Ascending aorta (tissue), 2 donors: ENCODE data around the gene UQCRH. TPM values are rescaled to one million over a fixed set of nuclear protein-coding genes. Genes with fewer than 3 reads are reported as not detected.

Experiments used
- DNase-seq, 2 donors: peaks; one replicate each; pipeline ENCODE4 v3.0.0-alpha.2; 2019; ENCODE audit warnings: low spot score in 2 of 2
- H3K27ac ChIP-seq, 2 donors: fragments of 200-600 bp; sonication (generic); one replicate each; pipeline ENCODE4 v1.5.1; 2016 to 2017; ENCODE audit warnings: mild to moderate bottlenecking in 1 of 2
- H3K27me3 ChIP-seq: fragments of 200-600 bp; sonication (generic); one replicate; pipeline ENCODE4 v1.5.1; 2017
- H3K36me3 ChIP-seq, 2 donors: fragments of 200-600 bp; sonication (generic); one replicate each; pipeline ENCODE4 v1.5.1; 2016
- H3K4me1 ChIP-seq, 2 donors: fragments of 200-600 bp; sonication (generic); one replicate each; pipeline ENCODE4 v1.5.1; 2016 to 2017; ENCODE audit warnings: mild to moderate bottlenecking in 1 of 2
- H3K4me3 ChIP-seq, 2 donors: fragments of 200-600 bp; sonication (generic); one replicate each; pipeline ENCODE4 v1.5.1; 2016 to 2017; ENCODE audit warnings: mild to moderate bottlenecking in 1 of 2
- H3K9me3 ChIP-seq, 2 donors: fragments of 200-600 bp; sonication (generic); one replicate each; pipeline ENCODE4 v1.5.1; 2016
- CTCF ChIP-seq, 3 experiments: fragments of 200-600 bp in 2 of 3; fragments of 450-650 bp in 1 of 3; sonication (generic) in 2 of 3; IDR thresholded peaks; one replicate each; pipeline ENCODE4 v1.5.1; 2016 to 2019; ENCODE audit warnings: antibody characterized with exemption in 3 of 3, mild to moderate bottlenecking in 1 of 3, moderate library complexity in 1 of 3
- intact Hi-C: fragments of 100-400 bp; cut with DNase I; formaldehyde crosslinking; loops from one replicate; pipeline ENCODE4 v1.15.1; 2023
- total RNA-seq: library from RNA; depleted of rRNA; stranded (reverse); fragments of >200 nt; gene quantifications from one replicate; pipeline ENCODE4 v1.1.0, GENCODE V29; 2016

The UQCRH gene
- total RNA-seq, 1 donor from 2014 or later: 120 TPM

- H3K27me3 ChIP-seq: no peaks in the 10 kb centered on the region
- H3K36me3 ChIP-seq: peaks cover 39 to 56% of the 10 kb centered on the region in 2 donors
- H3K9me3 ChIP-seq: no peaks in the 10 kb centered on the region
- no peak overlapping the region for H3K27ac ChIP-seq
- intact Hi-C loops: no loop called here
- H3K4me3 ChIP-seq: no peak overlapping the region
- H3K4me1 ChIP-seq: no peaks in the 10 kb centered on the region
- no peak for TF ChIP-seq CTCF (IDR thresholded peaks at IDR 0.05)
- no peak for DNase-seq
Measured at GRCh38 chr1:46288485-46289133, 14.9 kb upstream of the UQCRH start.

- H3K36me3 ChIP-seq: peaks cover 43 to 55% of the 10 kb centered on the region in 2 donors
- H3K4me1 ChIP-seq: no peaks in the 10 kb centered on the region
- no peaks in the 10 kb centered on the region for H3K9me3 ChIP-seq
- intact Hi-C loops: no loop called here
- TF ChIP-seq CTCF (IDR thresholded peaks at IDR 0.05): no peak
- H3K4me3 ChIP-seq: no peak overlapping the region
- H3K27ac ChIP-seq: no peak overlapping the region
- H3K27me3 ChIP-seq: no peaks in the 10 kb centered on the region
- DNase-seq: no peak
Measured at GRCh38 chr1:46289134-46289494, 14.4 kb upstream of the UQCRH start.

GRCh38 chr1:46289976-46290375 lies 13.5 kb upstream of the UQCRH start:
- TF ChIP-seq CTCF (IDR thresholded peaks at IDR 0.05): no peak
- H3K9me3 ChIP-seq: no peaks in the 10 kb centered on the region
- no peak for DNase-seq
- H3K4me1 ChIP-seq: no peaks in the 10 kb centered on the region
- intact Hi-C loops: no loop called here
- no peak overlapping the region for H3K4me3 ChIP-seq
- H3K27ac ChIP-seq: no peak overlapping the region
- peaks cover 44 to 55% of the 10 kb centered on the region in 2 donors for H3K36me3 ChIP-seq
- H3K27me3 ChIP-seq: no peaks in the 10 kb centered on the region

GRCh38 chr1:46295306-46295705 lies 8.2 kb upstream of the UQCRH start:
- no peak for TF ChIP-seq CTCF (IDR thresholded peaks at IDR 0.05)
- intact Hi-C loops: no loop called here
- Histone ChIP-seq H3K36me3 (peaks cover 44 to 48% of the 10 kb centered on the region in 2 donors), H3K27ac (no peak overlapping the region), H3K27me3 (no peaks in the 10 kb centered on the region), H3K4me1 (peaks cover 0 to 12% of the 10 kb centered on the region in 2 donors), H3K4me3 (no peak overlapping the region), H3K9me3 (no peaks in the 10 kb centered on the region)
- no peak for DNase-seq

GRCh38 chr1:46298387-46298786 lies 5.1 kb upstream of the UQCRH start:
- DNase-seq: no peak
- H3K27me3 ChIP-seq: no peaks in the 10 kb centered on the region
- H3K4me1 ChIP-seq: peaks cover 7 to 25% of the 10 kb centered on the region in 2 donors
- H3K27ac ChIP-seq: peak overlapping the region in 1 of 2 donors; percentile 99
- no peak for TF ChIP-seq CTCF (IDR thresholded peaks at IDR 0.05)
- no peak overlapping the region for H3K4me3 ChIP-seq
- peaks cover 40 to 41% of the 10 kb centered on the region in 2 donors for H3K36me3 ChIP-seq
- intact Hi-C loops: no loop called here
- H3K9me3 ChIP-seq: no peaks in the 10 kb centered on the region
